Measurements from ENCODE around the gene NUMB.

The NUMB gene

DNA sequence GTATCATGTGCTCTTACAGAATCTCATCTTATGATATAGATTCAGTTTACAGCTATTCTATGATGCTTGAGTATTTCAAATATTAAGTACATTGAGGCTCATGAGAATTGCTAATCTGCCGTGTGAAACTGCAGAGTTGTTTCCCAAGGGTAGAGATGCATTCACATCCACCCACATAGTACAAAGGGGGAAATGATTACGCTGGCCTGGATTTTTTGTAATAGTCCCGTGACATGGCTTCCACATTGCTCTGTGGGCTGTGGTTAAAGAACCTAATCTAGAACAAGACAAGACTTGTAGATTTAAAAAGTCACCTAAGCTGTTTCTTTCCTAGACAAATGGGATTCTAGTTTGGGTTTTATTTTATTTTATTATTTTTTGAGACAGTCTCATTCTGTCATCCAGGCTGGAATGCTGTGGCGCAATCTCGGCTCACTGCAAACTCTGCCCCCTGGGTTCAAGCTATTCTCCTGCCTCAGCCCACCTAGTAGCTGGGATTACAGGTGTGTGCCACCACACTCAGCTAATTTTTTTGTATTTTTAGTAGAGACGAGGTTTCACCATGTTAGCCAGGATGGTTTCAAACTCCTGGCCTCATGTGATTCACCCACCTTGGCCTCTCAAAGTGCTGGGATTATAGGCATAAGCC is 19.4 kb upstream of the NUMB start:
- Histone ChIP-seq H3K4me3 (replicated peaks; ENCODE audit: low read depth, low read length) (no peak overlapping the region), H3K27me3 (replicated peaks; ENCODE audit: control insufficient read depth, insufficient read depth, low read length) (no peaks in the 10 kb centered on the region), H3K36me3 (ENCODE audit: control insufficient read depth, insufficient read depth, low read length) (no peaks in the 10 kb centered on the region)
- DNase-seq (ENCODE audit: extremely low read depth, insufficient read length) = peak; percentile 65
- TF ChIP-seq, protein P1, sequence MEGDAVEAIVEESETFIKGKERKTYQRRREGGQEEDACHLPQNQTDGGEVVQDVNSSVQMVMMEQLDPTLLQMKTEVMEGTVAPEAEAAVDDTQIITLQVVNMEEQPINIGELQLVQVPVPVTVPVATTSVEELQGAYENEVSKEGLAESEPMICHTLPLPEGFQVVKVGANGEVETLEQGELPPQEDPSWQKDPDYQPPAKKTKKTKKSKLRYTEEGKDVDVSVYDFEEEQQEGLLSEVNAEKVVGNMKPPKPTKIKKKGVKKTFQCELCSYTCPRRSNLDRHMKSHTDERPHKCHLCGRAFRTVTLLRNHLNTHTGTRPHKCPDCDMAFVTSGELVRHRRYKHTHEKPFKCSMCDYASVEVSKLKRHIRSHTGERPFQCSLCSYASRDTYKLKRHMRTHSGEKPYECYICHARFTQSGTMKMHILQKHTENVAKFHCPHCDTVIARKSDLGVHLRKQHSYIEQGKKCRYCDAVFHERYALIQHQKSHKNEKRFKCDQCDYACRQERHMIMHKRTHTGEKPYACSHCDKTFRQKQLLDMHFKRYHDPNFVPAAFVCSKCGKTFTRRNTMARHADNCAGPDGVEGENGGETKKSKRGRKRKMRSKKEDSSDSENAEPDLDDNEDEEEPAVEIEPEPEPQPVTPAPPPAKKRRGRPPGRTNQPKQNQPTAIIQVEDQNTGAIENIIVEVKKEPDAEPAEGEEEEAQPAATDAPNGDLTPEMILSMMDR (IDR thresholded peaks at IDR 0.05; ENCODE audit: insufficient read depth, low read length, poor library complexity, severe bottlenecking) = no peak

DNA sequence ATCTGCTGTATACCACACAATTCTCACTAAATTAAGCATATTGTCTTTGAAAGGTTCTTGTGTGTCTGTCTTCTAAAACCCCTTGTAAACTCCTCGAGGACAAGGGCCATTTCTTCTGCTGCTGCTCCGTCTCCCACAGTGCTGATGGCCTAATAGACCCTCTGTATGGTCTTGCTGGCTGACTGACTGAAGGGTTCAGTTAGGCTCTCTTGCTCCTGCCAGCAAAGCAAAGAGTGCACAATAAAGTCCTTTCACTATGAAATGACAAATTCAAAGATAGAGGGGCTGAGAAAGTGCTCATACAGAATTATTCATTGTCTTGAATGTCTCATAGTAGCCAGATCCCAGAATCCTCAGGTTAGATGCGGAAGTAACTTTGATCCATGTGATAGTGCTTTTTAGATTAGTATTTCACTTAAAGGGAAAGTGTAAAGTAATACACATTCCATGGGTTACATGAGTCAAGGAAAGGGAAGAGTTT is 18.1 kb upstream of the NUMB start:
- TF ChIP-seq, protein P1 (IDR thresholded peaks at IDR 0.05; ENCODE audit: insufficient read depth, low read length, poor library complexity, severe bottlenecking) = no peak
- Histone ChIP-seq H3K36me3 (ENCODE audit: control insufficient read depth, insufficient read depth, low read length) (no peaks in the 10 kb centered on the region), H3K4me3 (replicated peaks; ENCODE audit: low read depth, low read length) (no peak overlapping the region), H3K27me3 (replicated peaks; ENCODE audit: control insufficient read depth, insufficient read depth, low read length) (no peaks in the 10 kb centered on the region)
- DNase-seq (ENCODE audit: extremely low read depth, insufficient read length) = no peak

DNA sequence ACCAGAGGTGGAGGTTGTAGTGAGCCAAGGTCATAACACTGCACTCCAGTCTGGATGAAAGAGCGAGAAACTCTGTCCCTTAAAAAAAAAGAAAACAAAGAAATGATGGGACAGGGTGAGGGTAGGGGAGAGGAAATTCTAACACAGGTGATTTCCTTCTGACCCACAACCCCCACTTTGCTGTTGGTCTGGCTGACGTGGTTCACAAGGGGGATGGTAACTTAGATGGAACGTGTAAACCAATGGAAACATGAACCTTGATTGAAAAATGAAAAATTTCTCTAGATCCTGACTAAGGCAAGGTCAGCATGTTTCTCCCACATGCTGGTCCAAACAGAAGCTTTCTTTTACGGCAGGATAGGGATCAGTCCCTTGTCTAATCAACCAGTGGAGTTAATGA is 16.6 kb upstream of the NUMB start:
- TF ChIP-seq, protein P1 (IDR thresholded peaks at IDR 0.05; ENCODE audit: insufficient read depth, low read length, poor library complexity, severe bottlenecking) = no peak
- Histone ChIP-seq H3K27me3 (replicated peaks; ENCODE audit: control insufficient read depth, insufficient read depth, low read length) (no peaks in the 10 kb centered on the region), H3K4me3 (replicated peaks; ENCODE audit: low read depth, low read length) (no peak overlapping the region), H3K36me3 (ENCODE audit: control insufficient read depth, insufficient read depth, low read length) (no peaks in the 10 kb centered on the region)
- DNase-seq (ENCODE audit: extremely low read depth, insufficient read length) = no peak

DNA sequence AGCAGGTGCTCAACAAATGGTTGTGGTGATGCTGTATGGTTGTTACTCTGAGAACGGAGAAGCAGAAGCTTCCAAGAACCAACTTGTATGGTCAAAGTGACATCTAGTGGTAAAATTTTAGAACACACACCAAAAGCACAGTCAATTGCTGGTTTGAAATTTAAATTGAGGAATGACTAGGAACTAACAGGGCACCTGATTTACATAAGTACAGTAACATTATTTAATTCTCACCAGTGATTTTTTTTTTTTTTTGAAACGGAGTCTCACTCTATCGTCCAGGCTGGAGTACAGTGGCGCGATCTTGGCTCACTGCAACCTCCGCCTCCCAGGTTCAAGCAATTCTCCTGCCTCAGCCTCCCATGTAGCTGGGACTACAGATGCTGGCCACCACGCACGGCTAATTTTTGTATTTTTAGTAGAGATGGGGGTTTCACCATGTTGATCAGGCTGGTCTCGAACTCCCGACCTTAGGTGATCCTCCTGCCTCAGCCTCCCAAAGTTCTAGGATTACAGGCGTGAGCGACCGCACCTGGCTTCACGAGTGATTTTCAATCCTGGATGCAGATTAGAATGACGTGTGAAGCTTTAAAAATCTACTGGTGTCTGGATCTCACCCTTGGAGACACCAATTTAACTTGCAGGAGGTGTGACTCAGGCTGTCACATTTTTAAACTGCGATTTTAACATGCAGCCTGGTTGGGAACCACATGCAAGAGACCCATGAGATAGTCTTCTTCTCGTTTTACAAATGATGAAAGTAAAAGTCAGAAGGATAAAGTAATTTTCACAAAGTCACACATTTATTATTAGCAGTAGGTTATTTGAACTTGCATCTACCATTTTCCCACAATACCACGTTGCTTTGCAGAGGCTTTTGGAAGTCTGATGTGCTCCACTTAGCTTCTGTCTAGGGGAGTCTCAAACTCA is 14.1 kb upstream of the NUMB start:
- H3K4me3 ChIP-seq (replicated peaks; ENCODE audit: low read depth, low read length) = no peak overlapping the region
- peak; percentile 48 for DNase-seq (ENCODE audit: extremely low read depth, insufficient read length)
- H3K27me3 ChIP-seq (replicated peaks; ENCODE audit: control insufficient read depth, insufficient read depth, low read length) = no peaks in the 10 kb centered on the region
- H3K36me3 ChIP-seq (ENCODE audit: control insufficient read depth, insufficient read depth, low read length) = no peaks in the 10 kb centered on the region
- TF ChIP-seq, protein P1 (IDR thresholded peaks at IDR 0.05; ENCODE audit: insufficient read depth, low read length, poor library complexity, severe bottlenecking) = peak; percentile 55

DNA sequence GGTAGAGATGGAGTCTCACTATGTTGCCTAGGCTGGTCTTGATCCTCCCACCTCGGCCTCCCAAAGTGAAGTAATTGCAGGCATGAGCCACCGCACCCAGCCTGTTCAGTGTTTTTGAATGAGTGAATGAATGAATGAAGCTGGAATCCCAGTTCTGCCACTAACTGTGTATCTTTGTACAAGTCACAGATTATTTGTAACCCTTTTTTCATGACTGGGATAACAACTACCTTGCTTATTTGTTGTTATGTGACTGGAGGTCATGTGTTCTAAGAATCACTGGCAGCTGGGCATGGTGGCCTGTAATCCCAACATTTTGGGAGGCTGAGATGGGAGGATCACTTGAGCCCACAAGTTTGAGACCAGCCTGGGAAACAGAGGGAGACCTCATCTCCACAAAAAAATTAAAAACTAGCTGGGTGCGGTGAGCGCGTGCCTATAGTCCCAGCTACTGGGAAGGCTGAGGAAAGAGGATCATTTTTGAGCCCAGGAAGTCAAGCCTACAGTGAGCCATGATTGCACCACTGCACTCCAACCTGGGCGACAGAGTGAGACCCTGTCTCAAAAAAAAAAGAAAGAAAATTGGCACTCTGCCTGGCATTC is 13.3 kb upstream of the NUMB start:
- H3K27me3 ChIP-seq (replicated peaks; ENCODE audit: control insufficient read depth, insufficient read depth, low read length) = no peaks in the 10 kb centered on the region
- H3K36me3 ChIP-seq (ENCODE audit: control insufficient read depth, insufficient read depth, low read length) = no peaks in the 10 kb centered on the region
- no peak overlapping the region for H3K4me3 ChIP-seq (replicated peaks; ENCODE audit: low read depth, low read length)
- TF ChIP-seq, protein P1 (IDR thresholded peaks at IDR 0.05; ENCODE audit: insufficient read depth, low read length, poor library complexity, severe bottlenecking) = no peak
- DNase-seq (ENCODE audit: extremely low read depth, insufficient read length) = no peak

All from GM06990 (cell line).